Measurements from ENCODE around the gene ELOVL6. TPM values are rescaled to one million over a fixed set of nuclear protein-coding genes. Genes with fewer than 3 reads are reported as not detected.

The ELOVL6 gene
- total and polyA plus RNA-seq, 9 of the 15 experiments (the other 6 are each of a cell fraction or from before 2014, with no cell fraction given): 18.3 to 82.6 (median 46.0) TPM

DNA sequence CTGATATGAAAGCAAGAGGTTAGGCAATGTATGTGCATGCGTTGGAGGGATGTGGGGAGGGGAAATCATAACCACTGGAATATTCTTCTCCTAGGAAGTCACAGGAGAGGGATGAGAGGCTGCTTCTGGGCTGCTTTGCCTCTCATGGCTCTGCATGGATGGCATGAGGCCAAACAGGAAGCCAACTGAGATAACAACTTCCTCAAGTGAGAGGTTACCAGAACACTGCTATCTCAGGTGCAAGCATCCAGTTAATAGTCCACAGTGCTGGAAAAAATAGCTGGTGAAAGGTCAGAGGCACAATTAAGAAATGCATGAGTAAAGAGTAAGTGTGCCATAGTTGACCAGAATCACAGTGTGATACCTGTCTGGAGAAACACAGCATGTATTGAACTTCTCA lies 113.3 kb downstream of the ELOVL6 start (continued):
- TF ChIP-seq NCOA2 (IDR thresholded peaks at IDR 0.05; ENCODE audit: partially characterized antibody in 2 of 2) (no peak), NR2C2 (CRISPR knock-in tag; IDR thresholded peaks at IDR 0.05) (no peak), NR2C2 (tag; IDR thresholded peaks at IDR 0.05) (peak; percentile 80), ETS2 (tag; IDR thresholded peaks at IDR 0.05; ENCODE audit: borderline replicate concordance, poor library complexity, severe bottlenecking) (no peak), SOX6 (IDR thresholded peaks at IDR 0.05) (no peak), CBFA2T3 (IDR thresholded peaks at IDR 0.05) (peak; percentile 41; the same call in 1 of the 2 replicates), TRIM28 (IDR thresholded peaks at IDR 0.05) (no peak), SPI1 (IDR thresholded peaks at IDR 0.05; ENCODE audit: borderline replicate concordance, low read depth, low read length) (0 out of 2 replicates have a peak, but pooled peaks have one; percentile 5), ZC3H11A (IDR thresholded peaks at IDR 0.05; ENCODE audit: low read depth, low read length) (no peak), NCOR1 (IDR thresholded peaks at IDR 0.05) (no peak), POLR2G (IDR thresholded peaks at IDR 0.05; ENCODE audit: low read depth, low read length) (no peak), IFI16 (CRISPR knock-in tag; IDR thresholded peaks at IDR 0.05) (no peak), ZNF140 (CRISPR knock-in tag; IDR thresholded peaks at IDR 0.05) (no peak), CBFB (CRISPR knock-in tag; IDR thresholded peaks at IDR 0.05) (no peak), RBBP5 (IDR thresholded peaks at IDR 0.05; ENCODE audit: borderline replicate concordance, insufficient read depth, low read length, poor library complexity, severe bottlenecking) (no peak), ZNF384 (IDR thresholded peaks at IDR 0.05; ENCODE audit: low read depth, low read length) (no peak), ZNF274 (IDR thresholded peaks at IDR 0.05; ENCODE audit: borderline replicate concordance, low read depth, low read length) (no peak)
- TF ChIP-seq, protein P1, sequence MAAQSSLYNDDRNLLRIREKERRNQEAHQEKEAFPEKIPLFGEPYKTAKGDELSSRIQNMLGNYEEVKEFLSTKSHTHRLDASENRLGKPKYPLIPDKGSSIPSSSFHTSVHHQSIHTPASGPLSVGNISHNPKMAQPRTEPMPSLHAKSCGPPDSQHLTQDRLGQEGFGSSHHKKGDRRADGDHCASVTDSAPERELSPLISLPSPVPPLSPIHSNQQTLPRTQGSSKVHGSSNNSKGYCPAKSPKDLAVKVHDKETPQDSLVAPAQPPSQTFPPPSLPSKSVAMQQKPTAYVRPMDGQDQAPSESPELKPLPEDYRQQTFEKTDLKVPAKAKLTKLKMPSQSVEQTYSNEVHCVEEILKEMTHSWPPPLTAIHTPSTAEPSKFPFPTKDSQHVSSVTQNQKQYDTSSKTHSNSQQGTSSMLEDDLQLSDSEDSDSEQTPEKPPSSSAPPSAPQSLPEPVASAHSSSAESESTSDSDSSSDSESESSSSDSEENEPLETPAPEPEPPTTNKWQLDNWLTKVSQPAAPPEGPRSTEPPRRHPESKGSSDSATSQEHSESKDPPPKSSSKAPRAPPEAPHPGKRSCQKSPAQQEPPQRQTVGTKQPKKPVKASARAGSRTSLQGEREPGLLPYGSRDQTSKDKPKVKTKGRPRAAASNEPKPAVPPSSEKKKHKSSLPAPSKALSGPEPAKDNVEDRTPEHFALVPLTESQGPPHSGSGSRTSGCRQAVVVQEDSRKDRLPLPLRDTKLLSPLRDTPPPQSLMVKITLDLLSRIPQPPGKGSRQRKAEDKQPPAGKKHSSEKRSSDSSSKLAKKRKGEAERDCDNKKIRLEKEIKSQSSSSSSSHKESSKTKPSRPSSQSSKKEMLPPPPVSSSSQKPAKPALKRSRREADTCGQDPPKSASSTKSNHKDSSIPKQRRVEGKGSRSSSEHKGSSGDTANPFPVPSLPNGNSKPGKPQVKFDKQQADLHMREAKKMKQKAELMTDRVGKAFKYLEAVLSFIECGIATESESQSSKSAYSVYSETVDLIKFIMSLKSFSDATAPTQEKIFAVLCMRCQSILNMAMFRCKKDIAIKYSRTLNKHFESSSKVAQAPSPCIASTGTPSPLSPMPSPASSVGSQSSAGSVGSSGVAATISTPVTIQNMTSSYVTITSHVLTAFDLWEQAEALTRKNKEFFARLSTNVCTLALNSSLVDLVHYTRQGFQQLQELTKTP (IDR thresholded peaks at IDR 0.05; ENCODE audit: low read depth in 1 of 2, partially characterized antibody in 2 of 2): no peak
- TF ChIP-seq, protein P2, sequence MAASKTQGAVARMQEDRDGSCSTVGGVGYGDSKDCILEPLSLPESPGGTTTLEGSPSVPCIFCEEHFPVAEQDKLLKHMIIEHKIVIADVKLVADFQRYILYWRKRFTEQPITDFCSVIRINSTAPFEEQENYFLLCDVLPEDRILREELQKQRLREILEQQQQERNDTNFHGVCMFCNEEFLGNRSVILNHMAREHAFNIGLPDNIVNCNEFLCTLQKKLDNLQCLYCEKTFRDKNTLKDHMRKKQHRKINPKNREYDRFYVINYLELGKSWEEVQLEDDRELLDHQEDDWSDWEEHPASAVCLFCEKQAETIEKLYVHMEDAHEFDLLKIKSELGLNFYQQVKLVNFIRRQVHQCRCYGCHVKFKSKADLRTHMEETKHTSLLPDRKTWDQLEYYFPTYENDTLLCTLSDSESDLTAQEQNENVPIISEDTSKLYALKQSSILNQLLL (CRISPR knock-in tag; IDR thresholded peaks at IDR 0.05; ENCODE audit: borderline replicate concordance): no peak
- TF ChIP-seq, protein P3, sequence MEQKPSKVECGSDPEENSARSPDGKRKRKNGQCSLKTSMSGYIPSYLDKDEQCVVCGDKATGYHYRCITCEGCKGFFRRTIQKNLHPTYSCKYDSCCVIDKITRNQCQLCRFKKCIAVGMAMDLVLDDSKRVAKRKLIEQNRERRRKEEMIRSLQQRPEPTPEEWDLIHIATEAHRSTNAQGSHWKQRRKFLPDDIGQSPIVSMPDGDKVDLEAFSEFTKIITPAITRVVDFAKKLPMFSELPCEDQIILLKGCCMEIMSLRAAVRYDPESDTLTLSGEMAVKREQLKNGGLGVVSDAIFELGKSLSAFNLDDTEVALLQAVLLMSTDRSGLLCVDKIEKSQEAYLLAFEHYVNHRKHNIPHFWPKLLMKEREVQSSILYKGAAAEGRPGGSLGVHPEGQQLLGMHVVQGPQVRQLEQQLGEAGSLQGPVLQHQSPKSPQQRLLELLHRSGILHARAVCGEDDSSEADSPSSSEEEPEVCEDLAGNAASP (IDR thresholded peaks at IDR 0.05): no peak
- TF ChIP-seq, protein P4, sequence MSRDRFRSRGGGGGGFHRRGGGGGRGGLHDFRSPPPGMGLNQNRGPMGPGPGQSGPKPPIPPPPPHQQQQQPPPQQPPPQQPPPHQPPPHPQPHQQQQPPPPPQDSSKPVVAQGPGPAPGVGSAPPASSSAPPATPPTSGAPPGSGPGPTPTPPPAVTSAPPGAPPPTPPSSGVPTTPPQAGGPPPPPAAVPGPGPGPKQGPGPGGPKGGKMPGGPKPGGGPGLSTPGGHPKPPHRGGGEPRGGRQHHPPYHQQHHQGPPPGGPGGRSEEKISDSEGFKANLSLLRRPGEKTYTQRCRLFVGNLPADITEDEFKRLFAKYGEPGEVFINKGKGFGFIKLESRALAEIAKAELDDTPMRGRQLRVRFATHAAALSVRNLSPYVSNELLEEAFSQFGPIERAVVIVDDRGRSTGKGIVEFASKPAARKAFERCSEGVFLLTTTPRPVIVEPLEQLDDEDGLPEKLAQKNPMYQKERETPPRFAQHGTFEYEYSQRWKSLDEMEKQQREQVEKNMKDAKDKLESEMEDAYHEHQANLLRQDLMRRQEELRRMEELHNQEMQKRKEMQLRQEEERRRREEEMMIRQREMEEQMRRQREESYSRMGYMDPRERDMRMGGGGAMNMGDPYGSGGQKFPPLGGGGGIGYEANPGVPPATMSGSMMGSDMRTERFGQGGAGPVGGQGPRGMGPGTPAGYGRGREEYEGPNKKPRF (IDR thresholded peaks at IDR 0.05; ENCODE audit: low read depth, low read length): no peak
